ENCODE measurements around the gene ATG101. TPM values are rescaled to one million over a fixed set of nuclear protein-coding genes. Genes with fewer than 3 reads are reported as not detected.

ATG101 gene
- total RNA-seq, 2 experiments from 2014 or later = 30.5 to 30.8 TPM

DNA sequence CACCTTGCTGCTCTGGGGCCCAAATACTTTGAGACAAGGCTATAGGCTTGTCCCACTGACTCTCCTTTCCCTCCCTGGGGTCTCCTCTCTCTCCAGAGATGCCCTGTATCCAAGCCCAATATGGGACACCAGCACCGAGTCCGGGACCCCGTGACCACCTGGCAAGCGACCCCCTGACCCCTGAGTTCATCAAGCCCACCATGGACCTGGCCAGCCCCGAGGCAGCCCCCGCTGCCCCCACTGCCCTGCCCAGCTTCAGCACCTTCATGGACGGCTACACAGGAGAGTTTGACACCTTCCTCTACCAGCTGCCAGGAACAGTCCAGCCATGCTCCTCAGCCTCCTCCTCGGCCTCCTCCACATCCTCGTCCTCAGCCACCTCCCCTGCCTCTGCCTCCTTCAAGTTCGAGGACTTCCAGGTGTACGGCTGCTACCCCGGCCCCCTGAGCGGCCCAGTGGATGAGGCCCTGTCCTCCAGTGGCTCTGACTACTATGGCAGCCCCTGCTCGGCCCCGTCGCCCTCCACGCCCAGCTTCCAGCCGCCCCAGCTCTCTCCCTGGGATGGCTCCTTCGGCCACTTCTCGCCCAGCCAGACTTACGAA, 15.4 kb upstream of the ATG101 start:
- ChIA-PET POLR2A (no interaction called here), CTCF (interaction anchor here (2.1 kb wide), 1 partner anchor 29 kb away, joined by 10 read pairs; no protein-coding TSS in a partner anchor)
- Mint-ChIP-seq H3K9me3 (no peaks in the 10 kb centered on the region), H3K27me3 (peaks cover 4% of the 10 kb centered on the region), H3K27ac (no peak overlapping the region), H3K4me1 (peaks cover 34% of the 10 kb centered on the region), H3K4me3 (no peak overlapping the region), H3K36me3 (ENCODE audit: low read depth) (no peaks in the 10 kb centered on the region)
- DNase-seq = no peak

DNA sequence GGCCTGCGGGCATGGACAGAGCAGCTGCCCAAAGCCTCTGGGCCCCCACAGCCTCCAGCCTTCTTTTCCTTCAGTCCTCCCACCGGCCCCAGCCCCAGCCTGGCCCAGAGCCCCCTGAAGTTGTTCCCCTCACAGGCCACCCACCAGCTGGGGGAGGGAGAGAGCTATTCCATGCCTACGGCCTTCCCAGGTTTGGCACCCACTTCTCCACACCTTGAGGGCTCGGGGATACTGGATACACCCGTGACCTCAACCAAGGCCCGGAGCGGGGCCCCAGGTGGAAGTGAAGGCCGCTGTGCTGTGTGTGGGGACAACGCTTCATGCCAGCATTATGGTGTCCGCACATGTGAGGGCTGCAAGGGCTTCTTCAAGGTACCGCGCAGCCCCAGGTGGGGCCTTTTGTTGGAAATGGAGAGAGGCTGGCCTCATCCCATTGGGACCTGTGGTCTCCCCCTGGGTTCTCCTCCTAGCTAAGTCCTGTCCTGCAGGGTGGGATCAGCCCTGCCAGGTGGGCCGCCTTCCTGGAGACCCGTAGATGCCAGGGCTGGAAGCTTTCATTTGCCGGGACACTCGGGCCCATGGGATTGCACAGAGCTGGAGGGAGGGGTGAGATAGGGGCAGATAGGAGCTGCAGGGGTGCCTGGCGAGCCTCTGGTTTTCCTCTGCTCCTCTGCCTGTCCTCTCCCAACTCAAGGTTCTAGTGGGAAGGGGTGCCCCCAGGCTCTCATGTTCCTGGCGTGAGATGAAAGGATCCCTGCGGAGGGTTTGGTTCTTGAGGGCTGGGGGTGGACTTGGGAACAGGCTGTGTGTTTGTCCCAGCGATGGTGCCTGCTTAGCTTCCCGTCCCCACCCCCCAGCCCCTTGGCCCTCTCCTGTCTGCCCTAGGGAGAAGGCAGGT, 14.7 kb upstream of the ATG101 start:
- Mint-ChIP-seq H3K4me3 (no peak overlapping the region), H3K9me3 (no peaks in the 10 kb centered on the region), H3K27me3 (no peaks in the 10 kb centered on the region), H3K36me3 (ENCODE audit: low read depth) (no peaks in the 10 kb centered on the region), H3K27ac (no peak overlapping the region), H3K4me1 (peaks cover 26% of the 10 kb centered on the region)
- ChIA-PET POLR2A (no interaction called here), CTCF (interaction anchor here (2.1 kb wide), 1 partner anchor 29 kb away, joined by 10 read pairs; no protein-coding TSS in a partner anchor)
- no peak for DNase-seq

DNA sequence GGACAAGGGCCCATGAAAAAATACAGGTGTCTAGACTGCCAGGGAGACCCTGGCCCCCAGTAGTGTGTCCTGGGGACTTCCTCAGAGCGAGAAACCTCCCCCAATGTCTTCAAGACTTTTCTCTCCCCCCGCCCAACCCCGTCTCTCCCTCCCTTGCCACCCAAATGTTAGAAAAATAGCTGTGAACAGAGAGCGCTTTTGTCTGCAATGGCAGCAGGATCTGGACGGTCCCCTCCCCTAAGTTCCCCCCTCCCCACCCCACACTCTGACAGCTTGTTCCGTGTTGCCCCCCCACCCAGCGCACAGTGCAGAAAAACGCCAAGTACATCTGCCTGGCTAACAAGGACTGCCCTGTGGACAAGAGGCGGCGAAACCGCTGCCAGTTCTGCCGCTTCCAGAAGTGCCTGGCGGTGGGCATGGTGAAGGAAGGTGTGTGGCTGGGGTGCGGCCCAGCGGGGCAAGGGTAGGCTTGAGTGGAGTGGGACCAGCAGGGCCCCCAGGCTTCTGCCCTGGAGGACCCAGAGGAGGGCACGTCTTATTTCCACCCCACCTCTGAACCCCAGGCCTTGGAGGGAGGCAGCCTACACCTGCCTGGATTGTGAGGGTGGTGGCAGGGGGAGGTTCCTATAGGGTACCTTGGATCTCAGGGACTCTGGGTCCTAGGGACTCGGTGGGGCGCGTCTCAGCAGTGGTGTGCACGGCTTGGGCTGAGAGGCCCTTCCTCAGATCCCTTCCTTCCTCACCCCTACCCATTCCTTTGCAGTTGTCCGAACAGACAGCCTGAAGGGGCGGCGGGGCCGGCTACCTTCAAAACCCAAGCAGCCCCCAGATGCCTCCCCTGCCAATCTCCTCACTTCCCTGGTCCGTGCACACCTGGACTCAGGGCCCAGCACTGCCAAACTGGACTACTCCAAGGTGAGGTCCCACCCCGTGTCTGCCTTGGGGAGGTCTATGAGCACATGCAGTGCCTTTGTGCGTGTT, 13.8 kb upstream of the ATG101 start:
- Mint-ChIP-seq H3K9me3 (no peaks in the 10 kb centered on the region), H3K27me3 (no peaks in the 10 kb centered on the region), H3K36me3 (ENCODE audit: low read depth) (no peaks in the 10 kb centered on the region), H3K4me1 (peaks cover 21% of the 10 kb centered on the region), H3K4me3 (no peak overlapping the region), H3K27ac (no peak overlapping the region)
- ChIA-PET POLR2A (interaction anchor here (1.1 kb wide), 1 partner anchor 26 kb away, joined by 3 read pairs; no protein-coding TSS in a partner anchor), CTCF (interaction anchor here (0.9 to 2.1 kb wide), 3 partner anchors 12 to 33 kb away, joined by 3 to 10 read pairs (median 3); no protein-coding TSS in a partner anchor)
- no peak for DNase-seq

DNA sequence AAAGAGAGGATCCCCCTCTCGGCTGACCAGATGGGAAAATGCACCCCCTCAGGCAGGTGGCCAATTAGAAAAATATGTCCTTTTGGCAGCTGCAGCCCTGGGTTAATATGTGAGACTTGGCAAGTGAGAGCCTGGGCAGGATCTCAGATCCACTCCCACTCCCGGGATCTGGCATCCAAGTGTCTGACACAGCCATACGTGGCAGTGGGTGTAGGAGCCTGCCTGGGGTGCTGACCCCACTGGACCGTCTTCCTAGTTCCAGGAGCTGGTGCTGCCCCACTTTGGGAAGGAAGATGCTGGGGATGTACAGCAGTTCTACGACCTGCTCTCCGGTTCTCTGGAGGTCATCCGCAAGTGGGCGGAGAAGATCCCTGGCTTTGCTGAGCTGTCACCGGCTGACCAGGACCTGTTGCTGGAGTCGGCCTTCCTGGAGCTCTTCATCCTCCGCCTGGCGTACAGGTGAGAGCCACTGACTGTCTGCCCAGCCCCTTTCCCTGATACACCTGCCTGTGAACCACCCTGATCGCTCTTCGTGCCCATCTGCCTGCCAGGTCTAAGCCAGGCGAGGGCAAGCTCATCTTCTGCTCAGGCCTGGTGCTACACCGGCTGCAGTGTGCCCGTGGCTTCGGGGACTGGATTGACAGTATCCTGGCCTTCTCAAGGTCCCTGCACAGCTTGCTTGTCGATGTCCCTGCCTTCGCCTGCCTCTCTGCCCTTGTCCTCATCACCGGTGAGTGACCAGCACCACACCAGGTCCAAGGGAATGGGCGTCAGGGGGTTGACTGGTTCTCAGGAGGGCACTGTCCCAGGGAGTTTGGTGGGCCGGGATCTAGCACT, 12.8 kb upstream of the ATG101 start:
- H3K36me3 Mint-ChIP-seq (ENCODE audit: low read depth) = no peaks in the 10 kb centered on the region
- POLR2A ChIA-PET = interaction anchor here (1.1 kb wide), 1 partner anchor 25 kb away, joined by 3 read pairs; no protein-coding TSS in a partner anchor
- H3K27me3 Mint-ChIP-seq = no peaks in the 10 kb centered on the region
- peaks cover 12% of the 10 kb centered on the region for H3K4me1 Mint-ChIP-seq
- no peaks in the 10 kb centered on the region for H3K9me3 Mint-ChIP-seq
- H3K27ac Mint-ChIP-seq = no peak overlapping the region
- CTCF ChIA-PET = interaction anchor here (0.8 to 1.0 kb wide), 3 partner anchors 11 to 34 kb away, joined by 3 read pairs; no protein-coding TSS in a partner anchor
- DNase-seq = no peak
- H3K4me3 Mint-ChIP-seq = no peak overlapping the region

DNA sequence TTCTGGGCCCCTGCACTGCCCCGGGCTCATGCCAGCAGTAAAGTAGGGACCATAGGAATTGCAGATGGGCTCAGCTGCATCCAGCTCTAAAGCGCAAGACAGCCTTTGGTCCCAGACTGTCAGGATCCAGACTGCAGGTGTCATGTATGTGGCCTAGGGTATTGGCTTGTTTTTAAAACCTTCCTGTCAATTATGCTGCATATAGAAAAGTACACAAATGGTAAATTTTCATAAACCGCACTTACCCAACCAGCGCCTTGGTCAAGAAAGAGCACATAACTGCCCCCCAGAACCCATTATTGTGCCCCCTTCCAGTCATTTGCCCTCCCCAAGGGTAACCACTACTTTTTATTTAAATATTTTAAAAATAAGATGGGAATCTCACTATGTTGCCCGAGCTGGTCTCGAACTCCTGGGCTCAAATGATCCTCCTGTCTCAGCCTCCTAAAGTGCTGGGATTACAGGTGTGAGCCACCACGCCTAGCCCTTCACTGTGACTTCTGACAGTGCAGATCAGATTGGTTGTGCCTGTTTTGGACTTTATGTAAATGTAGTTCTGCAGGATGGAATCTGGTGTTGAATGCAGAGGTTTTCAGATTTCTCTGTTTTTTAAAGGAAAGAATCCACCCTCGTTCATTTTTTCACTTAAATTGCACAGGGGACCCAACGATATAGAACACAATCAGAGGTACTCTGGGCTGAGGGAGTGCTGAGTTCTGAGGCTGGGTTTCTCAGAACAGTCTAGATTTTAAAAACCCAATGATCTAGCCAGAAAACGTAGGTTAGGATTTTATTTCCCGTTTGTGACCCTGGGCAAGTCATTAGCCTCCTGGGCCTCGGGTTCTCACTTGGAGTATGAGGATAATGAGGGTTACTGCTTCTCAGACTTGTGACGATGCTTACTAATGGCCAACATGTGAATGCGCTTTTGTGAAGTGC, 11.9 kb upstream of the ATG101 start:
- POLR2A ChIA-PET = interaction anchor here (0.9 kb wide), 1 partner anchor 12 kb away, joined by 3 read pairs; the partner anchor contains the start of gene ATG101
- H3K36me3 Mint-ChIP-seq (ENCODE audit: low read depth) = no peaks in the 10 kb centered on the region
- DNase-seq = no peak
- H3K4me3 Mint-ChIP-seq = no peak overlapping the region
- CTCF ChIA-PET = interaction anchor here (0.8 to 18.2 kb wide), 3 partner anchors 11 to 34 kb away, joined by 3 to 290 read pairs (median 3); no protein-coding TSS in a partner anchor
- peaks cover 3% of the 10 kb centered on the region for H3K4me1 Mint-ChIP-seq
- no peaks in the 10 kb centered on the region for H3K9me3 Mint-ChIP-seq
- H3K27me3 Mint-ChIP-seq = no peaks in the 10 kb centered on the region
- H3K27ac Mint-ChIP-seq = no peak overlapping the region

DNA sequence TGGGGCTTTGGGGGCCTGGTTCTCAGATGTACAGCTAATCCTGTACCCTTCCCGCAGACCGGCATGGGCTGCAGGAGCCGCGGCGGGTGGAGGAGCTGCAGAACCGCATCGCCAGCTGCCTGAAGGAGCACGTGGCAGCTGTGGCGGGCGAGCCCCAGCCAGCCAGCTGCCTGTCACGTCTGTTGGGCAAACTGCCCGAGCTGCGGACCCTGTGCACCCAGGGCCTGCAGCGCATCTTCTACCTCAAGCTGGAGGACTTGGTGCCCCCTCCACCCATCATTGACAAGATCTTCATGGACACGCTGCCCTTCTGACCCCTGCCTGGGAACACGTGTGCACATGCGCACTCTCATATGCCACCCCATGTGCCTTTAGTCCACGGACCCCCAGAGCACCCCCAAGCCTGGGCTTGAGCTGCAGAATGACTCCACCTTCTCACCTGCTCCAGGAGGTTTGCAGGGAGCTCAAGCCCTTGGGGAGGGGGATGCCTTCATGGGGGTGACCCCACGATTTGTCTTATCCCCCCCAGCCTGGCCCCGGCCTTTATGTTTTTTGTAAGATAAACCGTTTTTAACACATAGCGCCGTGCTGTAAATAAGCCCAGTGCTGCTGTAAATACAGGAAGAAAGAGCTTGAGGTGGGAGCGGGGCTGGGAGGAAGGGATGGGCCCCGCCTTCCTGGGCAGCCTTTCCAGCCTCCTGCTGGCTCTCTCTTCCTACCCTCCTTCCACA, 11.0 kb upstream of the ATG101 start:
- Mint-ChIP-seq H3K4me1 (no peaks in the 10 kb centered on the region), H3K9me3 (no peaks in the 10 kb centered on the region), H3K36me3 (ENCODE audit: low read depth) (no peaks in the 10 kb centered on the region), H3K27ac (no peak overlapping the region), H3K4me3 (no peak overlapping the region), H3K27me3 (no peaks in the 10 kb centered on the region)
- ChIA-PET CTCF (interaction anchor here (1.9 to 18.2 kb wide), 2 partner anchors 11 to 35 kb away, joined by 5 to 290 read pairs; partner anchors contain the start of gene ATG101), POLR2A (interaction anchor here (0.9 kb wide), 1 partner anchor 11 kb away, joined by 3 read pairs; the partner anchor contains the start of gene ATG101)
- DNase-seq = no peak

DNA sequence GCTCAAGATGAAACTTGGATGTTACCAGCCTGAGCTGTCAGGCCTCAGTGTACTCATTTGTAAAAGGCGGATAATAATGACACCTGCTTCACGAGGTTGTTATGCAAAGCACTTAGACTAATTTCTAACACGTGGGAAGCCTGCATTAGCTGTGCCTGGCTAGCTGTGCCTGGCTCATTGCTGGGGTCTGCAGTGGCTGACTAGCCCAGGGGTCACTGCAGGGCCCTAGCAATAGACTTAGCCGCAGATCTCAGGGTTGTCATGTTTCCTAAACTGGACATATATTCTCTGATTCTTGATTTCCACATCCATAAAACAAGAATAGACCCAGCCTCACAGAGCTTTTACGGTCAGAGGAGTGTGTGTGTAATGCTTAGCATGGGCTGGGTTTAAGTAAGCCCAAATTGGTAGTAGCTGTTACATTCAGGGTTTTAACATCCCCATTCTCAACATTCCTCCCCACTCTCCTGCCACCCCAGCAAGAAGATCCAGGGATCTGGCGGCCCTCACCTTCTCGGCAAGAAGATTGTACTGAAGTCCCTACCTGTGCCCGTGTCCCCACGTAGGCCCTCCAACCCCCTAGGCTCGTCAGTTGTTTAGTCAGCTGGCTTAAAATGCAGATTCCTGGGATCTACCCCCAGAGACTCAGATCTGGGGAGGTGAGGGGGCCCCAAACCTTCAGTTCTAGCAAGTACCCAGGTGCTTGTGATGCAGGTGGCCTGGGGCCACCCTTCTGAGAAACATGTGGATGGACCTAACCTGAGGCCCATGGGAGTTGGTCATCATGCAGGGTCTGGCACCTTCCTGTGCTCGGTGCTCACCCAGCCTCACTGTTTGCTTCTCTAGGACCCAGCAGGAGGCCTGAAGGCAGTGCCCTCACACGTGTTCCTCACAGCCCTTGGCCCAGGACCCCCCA, 9.9 kb upstream of the ATG101 start:
- Mint-ChIP-seq H3K4me1 (no peaks in the 10 kb centered on the region), H3K9me3 (no peaks in the 10 kb centered on the region), H3K36me3 (ENCODE audit: low read depth) (no peaks in the 10 kb centered on the region), H3K27me3 (no peaks in the 10 kb centered on the region), H3K4me3 (no peak overlapping the region), H3K27ac (no peak overlapping the region)
- DNase-seq = no peak
- ChIA-PET POLR2A (interaction anchor here (1.1 to 3.7 kb wide), 2 partner anchors 8 to 27 kb away, joined by 3 to 14 read pairs; partner anchors contain the start of gene NR4A1), CTCF (interaction anchor here (1.9 to 18.2 kb wide), 2 partner anchors 10 to 36 kb away, joined by 5 to 290 read pairs; partner anchors contain the start of gene ATG101)

DNA sequence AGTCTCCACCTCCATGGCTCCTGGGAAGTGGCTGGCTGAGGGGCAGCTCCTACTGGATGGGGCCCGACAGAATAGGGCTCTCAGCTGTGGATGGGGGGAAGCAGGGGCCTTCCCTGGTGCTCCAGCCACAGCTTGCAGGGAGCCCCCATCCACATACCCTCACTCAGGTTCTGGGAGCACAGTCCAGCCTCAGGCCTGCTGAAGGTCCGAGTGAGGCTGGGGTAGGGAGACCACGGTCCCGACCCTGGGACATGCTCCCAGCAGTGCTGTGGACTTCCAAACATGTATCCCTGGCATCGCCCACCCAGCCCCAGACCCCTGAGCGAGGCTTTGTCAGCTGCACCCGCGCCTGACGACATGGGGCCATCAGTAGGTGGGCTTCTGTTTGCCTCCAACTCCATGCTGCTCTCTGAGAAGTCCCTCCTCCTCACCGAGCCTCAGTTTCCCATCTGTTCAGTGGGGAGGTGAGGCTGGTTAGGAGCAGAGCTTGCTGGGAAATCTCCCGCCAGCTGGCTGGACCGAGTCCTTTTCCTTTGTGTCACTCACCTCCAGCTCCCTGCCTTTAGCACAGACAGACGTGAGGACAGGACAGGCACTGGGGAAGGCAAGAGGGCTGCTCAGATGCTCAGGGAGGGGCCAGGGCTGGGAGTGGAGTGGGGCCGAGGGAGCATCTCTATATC, 9.1 kb upstream of the ATG101 start:
- H3K4me1 Mint-ChIP-seq = peaks cover 2% of the 10 kb centered on the region
- H3K36me3 Mint-ChIP-seq (ENCODE audit: low read depth) = no peaks in the 10 kb centered on the region
- no peak for DNase-seq
- ChIA-PET CTCF (interaction anchor here (18.2 kb wide), 1 partner anchor 37 kb away, joined by 290 read pairs; no protein-coding TSS in a partner anchor), POLR2A (interaction anchor here (1.1 to 3.7 kb wide), 3 partner anchors 9 to 28 kb away, joined by 3 to 14 read pairs (median 5); partner anchors contain the start of genes ATG101 and NR4A1)
- peaks cover 7% of the 10 kb centered on the region for H3K27me3 Mint-ChIP-seq
- no peak overlapping the region for H3K4me3 Mint-ChIP-seq
- H3K27ac Mint-ChIP-seq = no peak overlapping the region
- H3K9me3 Mint-ChIP-seq = no peaks in the 10 kb centered on the region
